ENCODE data around the gene CARM1.

DNA sequence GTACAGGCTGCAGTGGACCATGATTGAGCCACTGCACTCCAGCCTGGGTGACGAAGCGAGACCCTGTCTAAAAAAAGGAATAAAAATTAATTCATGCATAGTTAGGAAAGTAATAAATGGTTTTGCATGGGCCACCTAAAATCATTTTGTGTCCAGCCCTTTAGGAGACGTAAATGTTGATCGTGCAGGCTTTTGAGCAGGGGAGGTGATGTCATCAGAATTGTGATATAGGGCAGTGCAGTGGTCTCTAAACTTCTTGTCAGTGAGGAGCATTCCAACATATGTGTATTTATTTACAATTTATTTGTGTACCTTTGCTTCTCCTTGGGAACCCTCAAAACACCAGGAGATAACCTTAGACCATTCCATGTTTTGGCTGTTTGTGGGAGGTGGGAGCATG is 92.5 kb downstream of the CARM1 start:
- TF ChIP-seq, protein P1, sequence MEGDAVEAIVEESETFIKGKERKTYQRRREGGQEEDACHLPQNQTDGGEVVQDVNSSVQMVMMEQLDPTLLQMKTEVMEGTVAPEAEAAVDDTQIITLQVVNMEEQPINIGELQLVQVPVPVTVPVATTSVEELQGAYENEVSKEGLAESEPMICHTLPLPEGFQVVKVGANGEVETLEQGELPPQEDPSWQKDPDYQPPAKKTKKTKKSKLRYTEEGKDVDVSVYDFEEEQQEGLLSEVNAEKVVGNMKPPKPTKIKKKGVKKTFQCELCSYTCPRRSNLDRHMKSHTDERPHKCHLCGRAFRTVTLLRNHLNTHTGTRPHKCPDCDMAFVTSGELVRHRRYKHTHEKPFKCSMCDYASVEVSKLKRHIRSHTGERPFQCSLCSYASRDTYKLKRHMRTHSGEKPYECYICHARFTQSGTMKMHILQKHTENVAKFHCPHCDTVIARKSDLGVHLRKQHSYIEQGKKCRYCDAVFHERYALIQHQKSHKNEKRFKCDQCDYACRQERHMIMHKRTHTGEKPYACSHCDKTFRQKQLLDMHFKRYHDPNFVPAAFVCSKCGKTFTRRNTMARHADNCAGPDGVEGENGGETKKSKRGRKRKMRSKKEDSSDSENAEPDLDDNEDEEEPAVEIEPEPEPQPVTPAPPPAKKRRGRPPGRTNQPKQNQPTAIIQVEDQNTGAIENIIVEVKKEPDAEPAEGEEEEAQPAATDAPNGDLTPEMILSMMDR (IDR thresholded peaks at IDR 0.05), result no peak
- no peak for TF ChIP-seq EZH2 (IDR thresholded peaks at IDR 0.05; ENCODE audit: borderline replicate concordance, insufficient read depth, low read depth, low read length, poor library complexity, severe bottlenecking)
